ENCODE data around the gene C3orf49. TPM values are rescaled to one million over a fixed set of nuclear protein-coding genes. Genes with fewer than 3 reads are reported as not detected.

The C3orf49 gene
- total RNA-seq, 2 experiments from 2014 or later: not detected

DNA sequence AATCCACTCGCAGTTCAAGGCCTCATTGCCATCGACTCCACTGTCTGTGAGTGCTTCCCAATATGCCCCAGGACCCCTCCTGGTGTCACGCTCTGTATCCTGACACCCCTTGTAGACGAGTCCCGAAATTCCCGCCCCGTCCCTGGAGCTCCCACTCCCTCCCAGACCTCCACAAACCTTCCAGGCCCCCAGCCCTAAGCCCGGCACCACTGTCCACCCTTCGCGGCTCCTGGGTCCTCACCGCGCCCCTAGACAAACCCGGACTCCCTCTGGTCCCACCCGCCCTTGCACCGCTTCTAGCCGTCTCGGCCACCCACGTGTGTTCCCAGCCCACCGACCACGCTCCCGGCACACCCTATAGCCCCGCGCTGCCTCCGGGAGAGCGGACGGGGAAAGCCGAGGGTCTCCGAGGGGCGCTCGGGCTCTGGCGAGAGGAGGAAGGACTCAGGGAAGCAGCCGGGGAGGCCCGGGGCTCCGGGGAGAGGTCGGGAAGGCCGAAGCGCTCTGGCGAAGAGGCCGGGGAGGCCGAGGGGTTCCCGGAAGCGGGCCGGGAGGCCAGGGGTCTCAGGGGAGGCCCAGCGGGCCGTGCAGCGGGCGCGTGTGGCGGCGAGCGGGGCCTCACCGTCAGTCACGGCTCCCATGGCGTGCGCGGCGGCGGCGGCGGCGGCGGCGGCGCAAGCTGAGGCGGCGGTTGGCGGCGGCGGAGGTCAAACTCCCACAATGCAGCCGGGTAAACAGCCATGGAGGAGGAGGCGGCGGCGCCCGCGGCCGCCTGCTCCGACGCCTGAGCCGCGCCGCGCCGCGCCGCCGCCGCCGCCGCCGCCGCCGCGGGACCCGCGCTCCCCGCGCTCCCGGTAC, 44.3 kb downstream of the C3orf49 start, which contains the start of the genes ATXN7 and THOC7:
ATXN7 (plus strand) TSS at position 718 of the 858 bp plus-strand sequence. CDS start 48,732 bp downstream, outside the sequence.
THOC7 (minus strand) TSS at position 656 of the 858 bp plus-strand sequence; CDS start at position 641, 15 bp downstream.
- peak within 1 kb of the TSS; percentile 71 for H3K27ac ChIP-seq (ENCODE audit: low read depth, low read length, poor library complexity, severe bottlenecking)
- intact Hi-C loops (cut with micrococcal nuclease; ENCODE audit: unreplicated experiment): loop anchor here (5.0 kb wide), 1 partner anchor 49 kb away; the partner anchor contains the start of gene SCAANT1
- peak; percentile 72 for DNase-seq (ENCODE audit: low spot score)
- H3K36me3 ChIP-seq (ENCODE audit: insufficient read depth, low read length): peaks cover 23% of the 10 kb centered on the region
- peak within 1 kb of the TSS; percentile 95 for H3K4me3 ChIP-seq (ENCODE audit: low read depth, low read length, poor library complexity, severe bottlenecking)
- ChIA-PET POLR2A (interaction anchor here (0.5 to 0.7 kb wide), 2 partner anchors 14 to 93 kb away, joined by 4 to 5 read pairs; no protein-coding TSS in a partner anchor), CTCF (ENCODE audit: unreplicated experiment) (no interaction called here)
- peaks cover 93% of the 10 kb centered on the region for H3K79me2 ChIP-seq (ENCODE audit: insufficient read depth, low read depth, low read length)
- peak within 1 kb of the TSS; percentile 98 for H3K4me2 ChIP-seq (ENCODE audit: low read length)
- TF ChIP-seq EZH2phosphoT487 (IDR thresholded peaks at IDR 0.05; ENCODE audit: borderline replicate concordance, low read depth, low read length): no peak
- TF ChIP-seq, protein P1, sequence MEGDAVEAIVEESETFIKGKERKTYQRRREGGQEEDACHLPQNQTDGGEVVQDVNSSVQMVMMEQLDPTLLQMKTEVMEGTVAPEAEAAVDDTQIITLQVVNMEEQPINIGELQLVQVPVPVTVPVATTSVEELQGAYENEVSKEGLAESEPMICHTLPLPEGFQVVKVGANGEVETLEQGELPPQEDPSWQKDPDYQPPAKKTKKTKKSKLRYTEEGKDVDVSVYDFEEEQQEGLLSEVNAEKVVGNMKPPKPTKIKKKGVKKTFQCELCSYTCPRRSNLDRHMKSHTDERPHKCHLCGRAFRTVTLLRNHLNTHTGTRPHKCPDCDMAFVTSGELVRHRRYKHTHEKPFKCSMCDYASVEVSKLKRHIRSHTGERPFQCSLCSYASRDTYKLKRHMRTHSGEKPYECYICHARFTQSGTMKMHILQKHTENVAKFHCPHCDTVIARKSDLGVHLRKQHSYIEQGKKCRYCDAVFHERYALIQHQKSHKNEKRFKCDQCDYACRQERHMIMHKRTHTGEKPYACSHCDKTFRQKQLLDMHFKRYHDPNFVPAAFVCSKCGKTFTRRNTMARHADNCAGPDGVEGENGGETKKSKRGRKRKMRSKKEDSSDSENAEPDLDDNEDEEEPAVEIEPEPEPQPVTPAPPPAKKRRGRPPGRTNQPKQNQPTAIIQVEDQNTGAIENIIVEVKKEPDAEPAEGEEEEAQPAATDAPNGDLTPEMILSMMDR (conservative IDR thresholded peaks at IDR 0.05; ENCODE audit: low read length): no peak
- peaks cover 15% of the 10 kb centered on the region for H4K20me1 ChIP-seq (ENCODE audit: insufficient read depth, low read length)
- no peaks in the 10 kb centered on the region for H3K9me2 ChIP-seq (ENCODE audit: insufficient read depth, low read length)
- peaks cover 21% of the 10 kb centered on the region for H3K4me1 ChIP-seq (ENCODE audit: insufficient read depth, low read length, poor library complexity, severe bottlenecking)
- H2AFZ ChIP-seq (ENCODE audit: low read length): peak within 1 kb of the TSS; percentile 80
- no TSS peak for BruUV-seq (replicated peaks)
- H3K9me3 ChIP-seq (ENCODE audit: low read length): no peaks in the 10 kb centered on the region

DNA sequence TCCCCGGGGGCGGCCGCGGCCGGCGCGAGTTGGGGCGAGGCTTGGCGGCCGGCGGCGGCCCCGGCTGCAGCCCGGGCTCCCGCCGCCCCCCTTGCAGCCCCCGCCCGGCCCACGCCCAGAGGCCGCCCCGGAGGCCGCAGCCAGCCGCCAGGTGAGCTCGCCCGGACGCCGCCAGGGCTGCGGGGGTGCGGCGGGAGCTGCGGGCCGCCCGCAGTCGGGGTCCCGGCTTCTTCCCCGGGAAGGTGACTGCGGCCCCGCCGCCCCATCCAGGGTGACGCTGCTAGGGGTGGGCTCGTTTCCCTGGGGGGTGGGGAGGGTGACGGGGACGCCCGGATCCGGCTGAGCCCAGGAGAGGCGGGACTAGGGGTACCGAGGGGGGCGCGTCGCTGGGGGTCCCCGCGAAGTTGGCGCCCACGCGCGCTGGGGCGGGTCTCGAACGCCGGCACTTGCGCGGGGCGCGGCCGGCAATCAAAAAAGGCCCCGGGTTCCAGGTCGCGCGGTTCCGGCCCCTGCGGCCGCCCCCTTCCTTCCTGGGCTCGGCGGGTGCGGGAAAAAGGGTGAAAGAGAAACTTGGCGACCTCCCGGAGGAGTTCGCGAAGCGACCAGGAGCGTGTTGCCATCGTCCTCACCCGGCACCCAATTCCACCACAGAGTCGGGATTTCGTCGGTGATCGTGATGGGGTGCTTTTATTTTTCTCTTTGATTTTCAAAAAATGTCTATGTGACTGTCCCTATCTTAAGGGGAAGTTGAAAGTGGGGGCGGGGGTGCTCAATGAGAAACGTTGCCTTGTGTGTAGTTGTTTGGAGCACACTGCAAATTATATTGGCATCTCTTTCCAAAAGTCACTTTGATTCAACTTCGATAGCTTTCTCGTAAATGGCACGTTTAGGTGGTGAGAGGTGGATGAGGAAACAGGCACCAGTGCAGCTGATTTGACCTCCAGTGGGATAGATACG, 45.2 kb downstream of the C3orf49 start:
- intact Hi-C loops (cut with micrococcal nuclease; ENCODE audit: unreplicated experiment): loop anchor here (5.0 kb wide), 1 partner anchor 48 kb away; the partner anchor contains the start of gene SCAANT1
- CTCF ChIA-PET (ENCODE audit: unreplicated experiment): no interaction called here
- POLR2A ChIA-PET: interaction anchor here (0.7 kb wide), 1 partner anchor 13 kb away, joined by 4 read pairs; no protein-coding TSS in a partner anchor

More for the DNA sequence above, 45.2 kb downstream of the C3orf49 start:
- Histone ChIP-seq H3K9me2 (ENCODE audit: insufficient read depth, low read length) (no peaks in the 10 kb centered on the region), H3K27ac (ENCODE audit: low read depth, low read length, poor library complexity, severe bottlenecking) (peak overlapping the region; percentile 65), H3K36me3 (ENCODE audit: insufficient read depth, low read length) (peaks cover 28% of the 10 kb centered on the region), H3K9me3 (ENCODE audit: low read length) (no peaks in the 10 kb centered on the region), H2AFZ (ENCODE audit: low read length) (peak overlapping the region; percentile 15), H4K20me1 (ENCODE audit: insufficient read depth, low read length) (peaks cover 10% of the 10 kb centered on the region), H3K4me2 (ENCODE audit: low read length) (peak overlapping the region; percentile 87), H3K4me1 (ENCODE audit: insufficient read depth, low read length, poor library complexity, severe bottlenecking) (peaks cover 21% of the 10 kb centered on the region), H3K4me3 (ENCODE audit: low read depth, low read length, poor library complexity, severe bottlenecking) (peak overlapping the region; percentile 74), H3K79me2 (ENCODE audit: insufficient read depth, low read depth, low read length) (peaks cover 92% of the 10 kb centered on the region)
- TF ChIP-seq EZH2phosphoT487 (IDR thresholded peaks at IDR 0.05; ENCODE audit: borderline replicate concordance, low read depth, low read length): no peak
- TF ChIP-seq, protein P1 (conservative IDR thresholded peaks at IDR 0.05; ENCODE audit: low read length): no peak
- peak; percentile 57 for DNase-seq (ENCODE audit: low spot score)
- no TSS peak for BruUV-seq (replicated peaks)
